Gastrocnemius medialis (tissue), 4 donors: Measurements from ENCODE around the gene CARF. TPM values are rescaled to one million over a fixed set of nuclear protein-coding genes. Genes with fewer than 3 reads are reported as not detected.

ENCODE experiments used
- ATAC-seq, 2 donors: fragments of 150-250 bp; one replicate each; pipeline ENCODE4 v1.9.1; 2016
- DNase-seq, 2 donors: peaks; one replicate each; pipeline ENCODE4 v3.0.0-alpha.2; 2019
- H3K27ac ChIP-seq, 4 donors: fragments of 200-600 bp; sonication (generic); 1 replicate in 1 of 4; 2 replicates in 3 of 4; pipeline ENCODE4 v1.5.1; 2016 to 2018; ENCODE audit warnings: mild to moderate bottlenecking in 2 of 4, moderate library complexity in 1 of 4
- H3K27me3 ChIP-seq, 3 donors: fragments of 200-600 bp; sonication (generic) in 2 of 3; 1 replicate in 1 of 3; 2 replicates in 2 of 3; pipeline versions ENCODE4 v1.5.1 to v1.6.0; 2016 to 2019; ENCODE audit warnings: mild to moderate bottlenecking in 1 of 3, moderate library complexity in 1 of 3
- H3K36me3 ChIP-seq, 2 donors: fragments of 200-600 bp; sonication (generic) in 1 of 2; one replicate each; pipeline ENCODE4 v1.5.1; 2017 to 2018
- H3K4me1 ChIP-seq, 2 donors: fragments of 200-600 bp; sonication (generic) in 1 of 2; one replicate each; pipeline ENCODE4 v1.5.1; 2016 to 2017; ENCODE audit warnings: mild to moderate bottlenecking in 2 of 2
- H3K4me3 ChIP-seq, 4 donors: fragments of 200-600 bp; sonication (generic) in 3 of 4; 1 replicate in 1 of 4; 2 replicates in 3 of 4; pipeline ENCODE4 v1.5.1; 2016 to 2019; ENCODE audit warnings: mild to moderate bottlenecking in 2 of 4
- H3K9me3 ChIP-seq, 3 donors: fragments of 200-600 bp; sonication (generic) in 2 of 3; 1 replicate in 1 of 3; 2 replicates in 2 of 3; pipeline ENCODE4 v1.5.1; 2016 to 2019
- CTCF ChIP-seq, 5 experiments: fragments of 450-650 bp in 3 of 5; fragments of 200-600 bp in 2 of 5; sonication (generic) in 2 of 5; IDR thresholded peaks in 4 of 5; conservative IDR thresholded peaks in 1 of 5; 1 replicate in 4 of 5; 2 replicates in 1 of 5; pipeline ENCODE4 v1.5.1; 2016 to 2019; ENCODE audit warnings: antibody characterized with exemption in 5 of 5, mild to moderate bottlenecking in 3 of 5, moderate library complexity in 3 of 5
- POLR2A ChIP-seq, 2 donors: fragments of 450-650 bp; IDR thresholded peaks; one replicate each; pipeline ENCODE4 v1.6.1; 2017; ENCODE audit warnings: antibody characterized with exemption in 2 of 2, mild to moderate bottlenecking in 2 of 2, moderate library complexity in 2 of 2
- in situ Hi-C, 4 donors: fragments of 200-750 bp; cut with MboI; loops; one replicate each; pipeline versions ENCODE4 v1.15.0 to v1.8.0; 2017; ENCODE audit warnings: low sequenced_read_pairs in 4 of 4
- intact Hi-C: fragments of 100-400 bp; cut with DNase I; formaldehyde crosslinking; loops from one replicate; pipeline ENCODE4 v1.15.1; 2023; ENCODE audit warnings: low total_unique reads
- total RNA-seq, 4 donors: library from RNA; depleted of rRNA; stranded (reverse); fragments of >200 nt; gene quantifications; one replicate each; pipeline versions ENCODE4 v1.1.0 to v1.2.3, GENCODE V29; 2016

The CARF gene
- total RNA-seq, 4 donors from 2014 or later, result 2.2 to 12.2 (median 4.0) TPM

GRCh38 chr2:203022751-203023150 is 110.7 kb downstream of the CARF start:
- peak overlapping the region; percentile 2 to 53 (median 38) for H3K27ac ChIP-seq
- TF ChIP-seq CTCF (IDR thresholded peaks at IDR 0.05 in 4 of 5, conservative IDR thresholded peaks at IDR 0.05 in 1 of 5) (no peak), POLR2A (IDR thresholded peaks at IDR 0.05) (no peak)
- ATAC-seq (no peak), DNase-seq (no peak)
- intact Hi-C loops (no loop called here), in situ Hi-C loops (no loop called here)
- no peaks in the 10 kb centered on the region for H3K9me3 ChIP-seq
- H3K36me3 ChIP-seq, result no peaks in the 10 kb centered on the region
- no peak overlapping the region for H3K4me3 ChIP-seq
- no peaks in the 10 kb centered on the region for H3K27me3 ChIP-seq
- H3K4me1 ChIP-seq, result peaks cover 7 to 24% of the 10 kb centered on the region in 2 donors

GRCh38 chr2:203025592-203025991 is 113.5 kb downstream of the CARF start:
- Histone ChIP-seq H3K36me3 (no peaks in the 10 kb centered on the region), H3K4me1 (peaks cover 0 to 6% of the 10 kb centered on the region in 2 donors), H3K4me3 (no peak overlapping the region), H3K9me3 (no peaks in the 10 kb centered on the region), H3K27me3 (no peaks in the 10 kb centered on the region), H3K27ac (peak overlapping the region in 1 of 4 donors; percentile 12)
- TF ChIP-seq POLR2A (IDR thresholded peaks at IDR 0.05), result no peak
- DNase-seq (no peak), ATAC-seq (no peak)
- intact Hi-C loops (no loop called here), in situ Hi-C loops (no loop called here)

DNA sequence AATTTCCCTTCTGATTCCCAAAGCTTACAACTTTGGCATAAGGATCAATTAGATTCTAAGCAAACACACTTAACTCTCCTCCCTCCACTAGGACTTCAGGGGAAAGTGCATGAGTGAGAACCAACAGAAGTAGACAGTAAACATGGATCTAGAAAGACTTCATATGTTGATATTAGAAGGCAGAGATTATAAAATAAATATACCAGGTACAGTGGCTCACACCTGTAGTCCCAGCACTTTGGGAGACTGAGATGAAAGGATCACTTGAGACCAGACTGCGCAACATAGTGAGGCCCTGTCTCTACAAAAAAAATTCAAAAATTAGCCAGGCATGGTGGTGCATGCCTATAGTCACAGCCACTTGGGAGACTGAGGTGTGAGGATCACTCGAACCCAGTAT is 118.5 kb downstream of the CARF start:
- H3K27me3 ChIP-seq, result no peaks in the 10 kb centered on the region
- no peak for DNase-seq
- H3K27ac ChIP-seq, result no peak overlapping the region
- ATAC-seq, result no peak
- no peak overlapping the region for H3K4me3 ChIP-seq
- in situ Hi-C loops (no loop called here), intact Hi-C loops (no loop called here)
- no peaks in the 10 kb centered on the region for H3K9me3 ChIP-seq
- TF ChIP-seq CTCF (IDR thresholded peaks at IDR 0.05 in 4 of 5, conservative IDR thresholded peaks at IDR 0.05 in 1 of 5), result no peak
- no peak for TF ChIP-seq POLR2A (IDR thresholded peaks at IDR 0.05)
- no peaks in the 10 kb centered on the region for H3K36me3 ChIP-seq
- no peaks in the 10 kb centered on the region for H3K4me1 ChIP-seq

DNA sequence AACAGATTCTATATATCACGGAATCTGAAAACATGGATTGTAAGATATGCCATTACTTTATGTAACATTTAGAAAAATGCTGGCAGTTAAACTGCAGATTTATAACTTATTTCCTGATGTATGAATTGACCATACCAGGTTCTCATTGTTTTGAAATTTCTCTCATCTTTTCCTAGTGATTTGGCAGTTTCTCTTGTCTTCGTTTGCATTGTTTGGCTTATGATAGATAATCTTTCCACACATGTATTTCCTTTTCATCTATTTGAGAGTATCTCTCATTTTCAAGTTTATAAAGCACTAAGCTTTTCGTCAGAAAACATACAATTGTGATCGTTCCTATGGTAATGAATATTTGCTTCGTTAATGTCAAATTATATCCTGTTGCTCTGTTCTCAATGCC is 118.9 kb downstream of the CARF start:
- Histone ChIP-seq H3K36me3 (no peaks in the 10 kb centered on the region), H3K4me1 (no peaks in the 10 kb centered on the region), H3K9me3 (no peaks in the 10 kb centered on the region), H3K27me3 (no peaks in the 10 kb centered on the region), H3K27ac (no peak overlapping the region), H3K4me3 (no peak overlapping the region)
- no peak for DNase-seq
- intact Hi-C loops (no loop called here), in situ Hi-C loops (no loop called here)
- TF ChIP-seq CTCF (IDR thresholded peaks at IDR 0.05 in 4 of 5, conservative IDR thresholded peaks at IDR 0.05 in 1 of 5) (no peak), POLR2A (IDR thresholded peaks at IDR 0.05) (no peak)
- ATAC-seq, result no peak

DNA sequence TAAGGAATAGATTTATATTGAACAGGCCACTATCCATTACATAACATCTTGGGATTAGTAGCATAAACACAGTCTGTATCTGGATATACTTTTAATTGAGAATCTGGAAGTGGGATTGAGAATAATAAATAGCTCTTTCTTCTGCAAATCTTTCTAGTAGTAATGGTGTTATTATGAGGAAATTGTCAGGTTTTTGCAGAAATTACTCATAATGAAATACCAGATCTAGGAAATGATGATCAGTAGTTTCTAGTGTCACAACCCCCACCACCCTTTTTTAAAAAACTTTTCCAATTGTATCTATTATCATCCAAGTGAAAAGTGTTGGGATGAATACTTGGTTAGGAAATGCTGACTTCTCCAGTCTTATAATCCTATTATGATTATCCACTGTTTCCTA is 121.3 kb downstream of the CARF start:
- no peaks in the 10 kb centered on the region for H3K27me3 ChIP-seq
- in situ Hi-C loops, result no loop called here
- peaks cover 0 to 13% of the 10 kb centered on the region in 2 donors for H3K4me1 ChIP-seq
- no peaks in the 10 kb centered on the region for H3K36me3 ChIP-seq
- TF ChIP-seq CTCF (IDR thresholded peaks at IDR 0.05 in 4 of 5, conservative IDR thresholded peaks at IDR 0.05 in 1 of 5) (no peak), POLR2A (IDR thresholded peaks at IDR 0.05) (no peak)
- no peak overlapping the region for H3K4me3 ChIP-seq
- intact Hi-C loops, result no loop called here
- DNase-seq (no peak), ATAC-seq (no peak)
- no peak overlapping the region for H3K27ac ChIP-seq
- H3K9me3 ChIP-seq, result no peaks in the 10 kb centered on the region
